NCI-H226 (cell line): ENCODE data around the gene KRTAP4-11.
A peak's percentile ranks its signal among the peaks of the same experiment; 100 is the strongest.
"Not testable (repeated sequence)": the region's sequence is repeated elsewhere in the genome, so short reads cannot be mapped to it uniquely, and the experiment has no call there.

Experiments used
- DNase-seq: peaks from one replicate; pipeline ENCODE4 v3.0.0-alpha.2; 2015

KRTAP4-11 gene

DNA sequence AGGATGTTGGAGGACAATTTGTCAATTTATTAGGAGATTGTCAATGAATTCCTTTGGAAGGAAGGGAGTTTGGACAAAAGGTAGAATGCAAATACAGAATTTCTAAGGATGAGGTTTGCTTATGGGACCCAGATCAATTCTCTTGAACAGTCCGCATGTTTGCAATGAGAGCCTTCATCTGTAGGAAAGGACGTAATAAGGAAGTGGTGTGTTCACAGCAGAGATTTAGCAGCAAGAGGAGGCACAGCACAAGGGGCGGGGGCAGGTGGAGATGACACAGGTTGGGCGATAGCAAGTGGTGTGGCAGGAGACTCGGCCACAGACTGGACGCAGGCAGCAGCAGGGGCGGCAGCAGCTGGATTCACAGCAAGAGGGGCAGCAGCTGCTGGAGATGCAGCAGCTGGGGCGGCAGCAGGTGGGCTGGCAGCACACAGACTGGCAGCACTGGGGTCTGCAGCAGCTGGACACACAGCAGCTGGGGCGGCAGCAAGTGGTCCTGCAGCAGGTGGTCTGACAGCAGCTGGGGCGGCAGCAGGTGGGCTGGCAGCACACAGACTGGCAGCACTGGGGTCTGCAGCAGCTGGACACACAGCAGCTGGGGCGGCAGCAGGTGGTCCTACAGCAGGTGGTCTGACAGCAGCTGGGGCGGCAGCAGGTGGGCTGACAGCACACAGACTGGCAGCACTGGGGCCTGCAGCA is 5.3 kb upstream of the KRTAP4-11 start:
- not testable (repeated sequence) for DNase-seq

- DNase-seq = no peak
These were observed 3.6 kb upstream of the KRTAP4-11 start for GRCh38 chr17:41121742-41122141.

- DNase-seq = not testable (repeated sequence)
These were observed 1.8 kb upstream of the KRTAP4-11 start for GRCh38 chr17:41119696-41120690.

DNA sequence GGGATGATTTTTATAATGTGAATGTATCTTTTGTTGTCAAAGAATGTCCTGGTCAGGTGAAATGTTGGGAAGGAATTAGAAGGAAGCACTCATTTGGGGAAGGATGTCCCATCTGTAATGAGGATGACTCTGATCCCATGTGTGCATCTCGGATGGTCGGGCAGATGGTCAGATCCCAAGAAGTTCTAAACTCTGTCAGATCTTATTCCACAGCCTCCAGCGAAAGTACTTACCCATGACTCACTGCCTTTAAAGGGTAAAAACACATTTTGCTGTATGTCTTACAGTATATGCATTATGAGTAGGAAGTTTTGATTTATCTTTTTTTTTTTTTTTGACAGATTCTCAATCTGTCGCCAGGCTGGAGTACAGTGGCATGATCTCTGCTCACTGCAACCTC is 548 bp upstream of the KRTAP4-11 start:
- DNase-seq = no peak

DNA sequence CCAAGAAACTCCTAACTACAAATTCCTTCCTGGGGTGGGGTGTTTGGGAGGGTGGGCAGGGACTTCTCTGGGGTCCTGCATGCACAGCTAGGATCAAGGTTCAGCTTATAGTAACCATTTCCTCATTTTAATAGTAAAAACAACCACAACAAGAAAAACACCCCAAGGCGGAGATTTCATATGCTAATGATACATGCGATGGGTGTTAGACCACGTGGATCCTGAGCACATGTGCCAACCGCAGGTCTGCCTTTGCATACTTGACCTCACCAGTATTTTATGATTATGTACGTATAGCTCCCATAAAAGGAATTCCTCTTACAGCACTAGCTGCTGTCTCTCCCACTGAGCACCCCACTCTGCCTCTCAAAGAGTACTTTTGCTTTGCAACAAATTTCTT is 1.9 kb downstream of the KRTAP4-11 start:
- no peak for DNase-seq

DNA sequence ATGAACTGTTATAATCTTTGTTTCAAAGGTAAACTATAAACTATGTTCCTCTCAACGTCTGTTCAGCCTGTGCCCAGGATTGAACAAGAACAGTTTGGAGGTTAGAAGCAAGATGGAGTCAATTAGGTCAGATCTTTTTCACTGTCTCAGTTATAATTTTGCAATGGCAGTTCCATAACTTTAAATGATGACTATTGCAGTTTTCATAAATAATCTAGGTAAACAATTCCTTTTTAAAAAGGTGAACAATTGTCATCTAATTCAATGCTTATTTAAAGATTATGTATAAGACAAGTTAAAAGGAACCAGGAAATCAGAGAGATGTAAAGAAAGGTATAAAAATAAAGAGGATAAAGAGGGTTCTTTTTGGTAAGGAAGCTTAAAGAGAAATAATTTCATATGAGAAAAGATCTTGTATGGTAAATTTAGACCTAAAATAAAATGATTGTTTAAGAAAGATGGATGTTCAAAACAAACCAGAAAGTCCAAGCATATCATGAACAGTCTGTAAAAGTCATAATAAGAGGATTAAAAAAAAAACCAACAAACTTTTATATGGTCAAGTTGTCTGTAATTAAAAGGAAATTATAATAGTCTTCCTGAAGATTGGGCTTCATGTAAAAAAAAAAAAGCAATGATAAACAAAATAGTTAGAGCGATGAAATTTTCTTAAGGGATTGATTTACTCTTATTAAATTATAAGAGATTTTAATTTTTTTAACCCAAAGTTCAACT is 6.9 kb downstream of the KRTAP4-11 start:
- DNase-seq = no peak

GRCh38 chr17:41108728-41109386 is 9.3 kb downstream of the KRTAP4-11 start:
- DNase-seq = not testable (repeated sequence)

- no peak for DNase-seq
These were observed 10.2 kb downstream of the KRTAP4-11 start for GRCh38 chr17:41107941-41108450.

DNA sequence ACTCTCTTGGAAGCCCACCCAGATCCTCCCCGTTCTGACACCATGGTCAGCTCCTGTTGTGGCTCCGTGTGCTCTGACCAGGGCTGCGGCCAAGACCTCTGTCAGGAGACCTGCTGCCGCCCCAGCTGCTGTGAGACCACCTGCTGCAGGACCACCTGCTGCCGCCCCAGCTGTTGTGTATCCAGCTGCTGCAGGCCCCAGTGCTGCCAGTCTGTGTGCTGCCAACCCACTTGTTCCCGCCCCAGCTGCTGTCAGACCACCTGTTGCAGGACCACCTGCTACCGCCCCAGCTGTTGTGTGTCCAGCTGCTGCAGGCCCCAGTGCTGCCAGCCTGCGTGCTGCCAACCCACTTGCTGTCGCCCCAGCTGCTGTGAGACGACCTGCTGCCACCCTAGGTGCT is 12.8 kb downstream of the KRTAP4-11 start, which contains the start of gene KRTAP4-9:
Gene KRTAP4-9, plus strand, starts transcription at position 43 of the 400 bp plus-strand sequence. Its CDS starts 0 bp downstream, at position 43.
- DNase-seq = not testable (repeated sequence)

GRCh38 chr17:41104386-41105038 is 13.7 kb downstream of the KRTAP4-11 start:
- peak; percentile 56 for DNase-seq

DNA sequence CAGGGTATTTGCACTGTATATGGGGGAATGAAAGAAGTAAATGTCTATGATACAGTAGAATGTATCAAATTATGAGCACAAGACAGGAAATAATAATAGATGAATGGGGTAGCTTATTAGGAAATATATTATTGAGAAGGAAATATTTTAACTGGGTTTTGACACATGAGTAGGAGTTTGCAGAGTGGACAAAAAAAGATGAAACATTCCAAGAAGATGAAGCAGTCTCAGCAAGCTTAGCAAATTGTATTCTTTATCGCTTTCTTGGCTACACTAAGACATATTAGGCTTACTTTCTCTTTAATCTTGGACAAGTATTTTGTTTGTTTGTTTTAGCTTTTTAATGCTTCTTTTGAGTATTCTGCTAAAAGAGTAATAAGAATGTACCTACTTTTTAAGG is 14.3 kb downstream of the KRTAP4-11 start:
- no peak for DNase-seq

DNA sequence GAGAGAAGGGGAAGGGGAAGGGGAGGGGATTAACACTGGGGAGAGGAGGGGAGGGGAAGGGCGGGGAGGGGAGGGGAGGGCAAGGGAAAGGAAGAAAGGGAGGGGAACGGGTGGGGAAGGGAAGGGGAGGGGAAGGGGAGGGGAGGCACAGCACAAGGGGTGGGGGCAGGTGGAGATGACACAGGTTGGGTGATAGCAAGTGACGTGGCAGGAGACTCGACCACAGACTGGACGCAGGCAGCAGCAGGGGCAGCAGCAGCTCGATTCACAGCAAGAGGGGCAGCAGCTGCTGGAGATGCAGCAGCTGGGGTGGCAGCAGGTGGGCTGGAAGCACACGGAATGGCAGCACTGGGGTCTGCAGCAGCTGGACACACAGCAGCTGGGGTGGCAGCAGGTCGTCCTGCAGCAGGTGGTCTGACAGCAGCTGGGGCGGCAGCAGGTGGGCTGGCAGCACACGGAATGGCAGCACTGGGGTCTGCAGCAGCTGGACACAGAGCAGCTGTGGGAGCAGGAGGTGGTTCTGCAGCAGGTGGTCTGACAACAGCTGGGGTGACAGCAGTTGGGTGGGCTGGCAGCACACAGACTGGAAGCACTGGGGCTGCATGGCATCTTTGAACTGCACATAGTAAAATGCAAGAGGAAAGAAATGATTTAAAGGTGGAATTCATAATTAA is 16.4 kb downstream of the KRTAP4-11 start, which contains the start of gene KRTAP4-16:
Gene KRTAP4-16, minus strand, starts transcription at position 624 of the 674 bp plus-strand sequence. Its CDS starts 0 bp downstream, at position 624.
- no peak for DNase-seq

DNA sequence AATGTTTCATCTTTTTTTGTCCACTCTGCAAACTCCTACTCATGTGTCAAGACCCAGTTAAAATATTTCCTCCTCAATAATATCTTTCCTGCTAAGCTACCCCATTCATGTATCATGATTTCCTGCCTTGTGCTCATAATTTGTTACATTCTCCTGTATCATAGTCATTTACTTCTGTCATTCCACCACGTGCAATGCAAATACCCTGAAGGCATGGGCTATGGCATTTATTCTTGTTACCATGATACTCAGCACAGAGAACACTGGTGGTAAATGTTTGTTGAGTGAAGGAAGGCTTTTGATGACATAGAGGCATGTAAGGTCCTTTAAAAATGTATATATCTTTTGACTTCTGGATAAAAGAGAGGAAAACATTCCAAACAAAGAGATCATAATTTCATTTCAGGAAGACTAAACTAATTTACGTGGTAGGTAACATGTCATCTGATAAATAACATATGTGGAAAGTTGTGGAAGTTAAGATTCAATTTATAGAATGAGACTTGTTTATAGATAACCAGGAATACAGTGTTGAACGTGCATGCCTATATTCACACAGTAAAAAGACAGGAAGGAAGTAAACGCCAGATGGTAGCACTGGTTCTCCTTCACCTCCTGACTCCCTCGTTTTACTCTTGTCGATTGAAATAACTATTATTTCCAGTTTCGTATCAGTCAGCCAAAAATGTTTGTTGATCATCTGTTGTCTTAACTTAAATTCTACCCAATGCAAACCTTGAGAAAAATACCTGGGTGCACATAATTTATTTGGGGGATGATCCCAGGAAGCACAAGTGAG is 18.3 kb downstream of the KRTAP4-11 start:
- DNase-seq = peak; percentile 85

- DNase-seq = peak; percentile 31
These were observed 19.7 kb downstream of the KRTAP4-11 start for GRCh38 chr17:41098481-41098880.

DNA sequence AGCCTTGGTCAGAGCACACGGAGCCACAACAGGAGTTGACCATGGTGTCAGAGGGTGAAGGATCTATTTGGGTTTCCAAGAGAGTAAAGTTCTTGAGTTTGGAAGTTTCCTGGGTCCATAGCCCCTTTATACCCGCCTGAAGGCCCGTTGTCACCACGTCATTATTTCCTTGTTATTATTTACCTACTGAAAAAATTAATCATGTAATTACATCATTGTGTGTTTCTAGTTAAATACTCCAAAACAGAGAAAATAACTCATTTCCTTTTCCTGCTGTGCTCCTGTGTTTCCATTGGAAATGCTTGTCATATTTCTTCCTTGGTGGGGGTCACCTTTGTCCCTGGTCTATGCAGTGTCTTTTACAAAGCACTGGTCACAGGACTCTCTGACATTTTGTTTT is 20.1 kb downstream of the KRTAP4-11 start, which contains the start of gene KRTAP4-8:
Gene KRTAP4-8, minus strand, starts transcription at position 101 of the 400 bp plus-strand sequence. Its CDS starts 58 bp downstream, at position 43.
- DNase-seq = no peak

DNA sequence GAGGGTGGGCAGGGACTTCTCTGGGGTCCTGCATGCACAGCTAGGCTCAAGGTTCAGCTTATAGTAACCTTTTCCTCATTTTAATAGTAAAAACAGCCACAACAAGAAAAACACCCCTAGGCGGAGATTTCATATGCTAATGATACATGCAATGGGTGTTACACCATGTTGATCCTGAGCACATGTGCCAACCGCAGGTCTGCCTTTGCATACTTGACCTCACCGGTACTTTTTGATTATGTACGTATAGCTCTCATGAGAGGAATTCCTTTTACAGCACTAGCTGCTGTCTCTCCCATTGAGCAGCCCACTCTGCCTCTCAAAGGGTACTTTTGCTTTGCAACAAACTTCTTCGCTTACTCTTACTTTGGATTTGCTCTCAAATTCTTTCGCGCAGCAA is 22.1 kb downstream of the KRTAP4-11 start:
- DNase-seq = no peak

DNA sequence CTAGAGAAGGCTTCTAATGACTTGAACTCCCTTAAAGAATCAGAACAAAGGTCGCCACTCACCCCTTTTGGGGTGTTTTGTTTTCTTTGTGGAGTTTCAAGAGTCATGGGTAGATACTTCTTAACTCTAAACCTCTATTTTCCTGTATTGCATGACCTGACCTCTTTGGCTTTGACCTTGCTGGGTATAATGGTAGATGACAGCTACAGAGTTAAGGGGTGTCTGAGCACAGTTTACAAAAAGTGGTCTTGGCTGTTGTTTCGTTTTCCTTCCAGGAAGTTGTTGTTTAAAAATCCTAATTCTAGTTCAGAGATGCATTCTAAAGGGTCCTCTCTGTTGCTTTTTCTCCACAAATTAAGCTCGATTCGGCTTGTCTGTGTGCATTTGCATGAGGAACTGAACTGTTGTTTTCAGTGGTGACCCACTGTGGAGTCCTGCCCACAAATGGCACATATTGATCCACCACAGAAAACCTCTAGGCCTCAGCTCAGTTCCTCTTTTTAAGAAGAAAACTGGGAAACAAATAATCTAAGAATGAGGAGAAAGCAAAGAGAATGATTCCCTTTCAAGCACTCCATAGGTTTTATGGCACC is 29.3 kb downstream of the KRTAP4-11 start:
- not testable (repeated sequence) for DNase-seq

DNA sequence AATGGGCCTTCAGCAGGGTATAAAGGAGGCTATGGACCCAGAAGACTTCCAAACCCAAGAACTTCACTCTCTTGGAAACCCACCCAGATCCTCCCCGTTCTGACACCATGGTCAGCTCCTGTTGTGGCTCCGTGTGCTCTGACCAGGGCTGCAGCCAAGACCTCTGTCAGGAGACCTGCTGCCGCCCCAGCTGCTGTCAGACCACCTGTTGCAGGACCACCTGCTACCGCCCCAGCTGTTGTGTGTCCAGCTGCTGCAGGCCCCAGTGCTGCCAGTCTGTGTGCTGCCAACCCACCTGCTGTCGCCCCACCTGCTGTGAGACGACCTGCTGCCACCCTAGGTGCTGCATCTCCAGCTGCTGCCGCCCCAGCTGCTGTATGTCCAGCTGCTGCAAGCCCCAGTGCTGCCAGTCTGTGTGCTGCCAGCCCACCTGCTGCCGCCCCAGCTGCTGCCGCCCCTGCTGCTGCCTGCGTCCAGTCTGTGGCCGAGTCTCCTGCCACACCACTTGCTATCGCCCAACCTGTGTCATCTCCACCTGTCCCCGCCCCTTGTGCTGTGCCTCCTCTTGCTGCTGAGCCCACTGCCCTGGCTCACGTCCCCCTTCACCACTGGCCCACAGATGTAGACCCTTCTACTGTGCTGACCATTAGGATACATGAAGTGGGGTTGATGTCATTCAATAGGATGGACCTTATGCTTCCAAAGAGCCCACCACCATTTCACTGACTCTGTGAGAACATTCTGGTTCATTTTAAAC is 33.9 kb downstream of the KRTAP4-11 start, which contains the start of gene KRTAP4-7:
Gene KRTAP4-7, plus strand, starts transcription at position 51 of the 757 bp plus-strand sequence. Its CDS starts 57 bp downstream, at position 108.
- DNase-seq = not testable (repeated sequence)
